Suppressor macrophage (primary cell): ENCODE data around the gene GPR89A.

Source experiments
- DNase-seq, 4 experiments: peaks; one replicate each; pipeline ENCODE4 v3.0.0-alpha.2; 2020 to 2022

Gene GPR89A

GRCh38 chr1:145719230-145720079 lies 111.7 kb downstream of the GPR89A start, which contains the start of gene CD160:
CD160 (plus strand) TSS chr1:145719499; CDS start chr1:145728328, 8,829 bp downstream.
- DNase-seq: no peak
